Liver (tissue), 9 donors: ENCODE results near the gene YLPM1. TPM values are rescaled to one million over a fixed set of nuclear protein-coding genes. Genes with fewer than 3 reads are reported as not detected.

Source experiments
- DNase-seq: peaks from one replicate; pipeline ENCODE4 v3.0.0-alpha.2; 2017; ENCODE audit warnings: low spot score
- H3K27ac ChIP-seq, 2 donors: one replicate each; pipeline ENCODE4 v1.7.0; 2013; ENCODE audit warnings: inconsistent platforms in 2 of 2, low read length in 2 of 2, control low read depth in 1 of 2, low read depth in 1 of 2, mild to moderate bottlenecking in 1 of 2
- H3K27me3 ChIP-seq, 4 donors: one replicate each; pipeline versions ENCODE4 v1.6.1 to v1.7.0; 2013; ENCODE audit warnings: low read length in 3 of 4, inconsistent platforms in 1 of 4, mild to moderate bottlenecking in 1 of 4, moderate library complexity in 1 of 4; ENCODE audit not compliant: control insufficient read depth in 4 of 4, insufficient read depth in 4 of 4
- H3K36me3 ChIP-seq, 4 donors: one replicate each; pipeline versions ENCODE4 v1.6.1 to v1.7.0; 2013; ENCODE audit warnings: low read length in 3 of 4, mild to moderate bottlenecking in 3 of 4, low read depth in 1 of 4, moderate library complexity in 1 of 4; ENCODE audit not compliant: control insufficient read depth in 4 of 4, insufficient read depth in 3 of 4
- H3K4me1 ChIP-seq, 4 donors: one replicate each; pipeline versions ENCODE4 v1.6.1 to v1.7.0; 2013; ENCODE audit warnings: low read length in 3 of 4, mild to moderate bottlenecking in 3 of 4, moderate library complexity in 1 of 4; ENCODE audit not compliant: control insufficient read depth in 4 of 4, insufficient read depth in 4 of 4
- H3K4me3 ChIP-seq, 3 donors: one replicate each; pipeline versions ENCODE4 v1.6.1 to v1.7.0; 2013; ENCODE audit warnings: low read length in 3 of 3, control low read depth in 1 of 3, low read depth in 1 of 3, mild to moderate bottlenecking in 1 of 3
- H3K9ac ChIP-seq, 2 donors: one replicate each; pipeline ENCODE4 v1.7.0; 2013; ENCODE audit warnings: low read length in 2 of 2, mild to moderate bottlenecking in 2 of 2, moderate library complexity in 2 of 2, control low read depth in 1 of 2, low read depth in 1 of 2
- H3K9me3 ChIP-seq, 4 donors: one replicate each; pipeline versions ENCODE4 v1.6.1 to v1.7.0; 2013; ENCODE audit warnings: low read length in 3 of 4; ENCODE audit not compliant: control insufficient read depth in 4 of 4
- ATF3 ChIP-seq: IDR thresholded peaks from 2 replicates; pipeline ENCODE4 v1.6.1; 2016; ENCODE audit warnings: antibody characterized with exemption
- CTCF ChIP-seq: fragments of 150-350 bp; IDR thresholded peaks from 2 replicates; pipeline ENCODE4 v1.5.1; 2017; ENCODE audit warnings: improper control_type of control experiment, low read depth, low read length; ENCODE audit not compliant: missing input control
- EGR1 ChIP-seq, 2 donors: IDR thresholded peaks; 2 replicates each; pipeline ENCODE4 v1.6.1; 2016 to 2018; ENCODE audit warnings: antibody characterized with exemption in 2 of 2, low read depth in 2 of 2
- FOXA1 ChIP-seq: IDR thresholded peaks from 2 replicates; pipeline ENCODE4 v1.6.1; 2016; ENCODE audit warnings: antibody characterized with exemption
- FOXA2 ChIP-seq: IDR thresholded peaks from 2 replicates; pipeline ENCODE4 v1.6.1; 2016; ENCODE audit warnings: antibody characterized with exemption
- GABPA ChIP-seq, 2 donors: IDR thresholded peaks in 1 of 2; conservative IDR thresholded peaks in 1 of 2; 2 replicates each; pipeline ENCODE4 v1.6.1; 2016; ENCODE audit warnings: antibody characterized with exemption in 2 of 2, mild to moderate bottlenecking in 1 of 2, moderate library complexity in 1 of 2
- HNF4A ChIP-seq, 2 donors: conservative IDR thresholded peaks; 2 replicates each; pipeline ENCODE4 v1.6.1; 2016; ENCODE audit warnings: antibody characterized with exemption in 2 of 2, mild to moderate bottlenecking in 2 of 2
- HNF4G ChIP-seq: IDR thresholded peaks from 2 replicates; pipeline ENCODE4 v1.6.1; 2016; ENCODE audit warnings: antibody characterized with exemption
- JUND ChIP-seq, 2 donors: IDR thresholded peaks; 2 replicates each; pipeline ENCODE4 v1.6.1; 2016; ENCODE audit warnings: antibody characterized with exemption in 2 of 2
- NR2F2 ChIP-seq: IDR thresholded peaks from 2 replicates; pipeline ENCODE4 v1.6.1; 2016; ENCODE audit warnings: antibody characterized with exemption
- RAD21 ChIP-seq, 2 donors: IDR thresholded peaks; 2 replicates each; pipeline ENCODE4 v1.6.1; 2016; ENCODE audit warnings: antibody characterized with exemption in 2 of 2, mild to moderate bottlenecking in 2 of 2
- RXRA ChIP-seq, 2 donors: IDR thresholded peaks; 2 replicates each; pipeline ENCODE4 v1.6.1; 2017 to 2018; ENCODE audit warnings: antibody characterized with exemption in 2 of 2, mild to moderate bottlenecking in 1 of 2
- SP1 ChIP-seq: IDR thresholded peaks from 2 replicates; pipeline ENCODE4 v1.6.1; 2018; ENCODE audit warnings: antibody characterized with exemption, mild to moderate bottlenecking
- TAF1 ChIP-seq: conservative IDR thresholded peaks from 2 replicates; pipeline ENCODE4 v1.6.1; 2016; ENCODE audit warnings: antibody characterized with exemption, mild to moderate bottlenecking
- YY1 ChIP-seq: IDR thresholded peaks from 2 replicates; pipeline ENCODE4 v1.6.1; 2016; ENCODE audit warnings: antibody characterized with exemption, mild to moderate bottlenecking
- ZBTB33 ChIP-seq: IDR thresholded peaks from 2 replicates; pipeline ENCODE4 v1.6.1; 2016; ENCODE audit warnings: antibody characterized with exemption
- WGBS: extraction: QIAGEN DNeasy Blood & Tissue Kit; methylation state at CpG from one replicate; pipeline ENCODE4 v1.1.7; 2013; 5-methylcytosine and 5-hydroxymethylcytosine counted together
- polyA plus RNA-seq, 2 donors: library from polyadenylated mRNA; stranded (reverse) in 1 of 2; unstranded in 1 of 2; fragments of 200-250 nt in 1 of 2; fragments of >200 nt in 1 of 2; fragmentation: Nextera tagmentation in 1 of 2; extraction: Ambion mirVana in 1 of 2; gene quantifications; one replicate each; pipeline versions ENCODE4 v1.2.1 to v1.2.3, GENCODE V29; 2013 to 2015
- total RNA-seq, 2 donors: library from RNA; depleted of rRNA; stranded (reverse); fragments of >200 nt; gene quantifications; one replicate each; pipeline ENCODE4 v1.2.3, GENCODE V29; 2014
- TF ChIP-seq, protein P1 (sequence below): IDR thresholded peaks from 2 replicates; pipeline ENCODE4 v1.6.1; 2016; ENCODE audit warnings: antibody characterized with exemption, mild to moderate bottlenecking
- donor health status: healthy.
- donor health status: healthy.
- donor health status: healthy.
- donor health status: healthy.
- donor health status: healthy.

The YLPM1 gene
- total and polyA plus RNA-seq, 4 donors: 5.9 to 27.3 (median 13.2) TPM

GRCh38 chr14:74865156-74865555 is 102.0 kb downstream of the YLPM1 start:
- TF ChIP-seq SP1: no peak
- no peak for TF ChIP-seq HNF4G
- TF ChIP-seq RXRA (IDR thresholded peaks at IDR 0.05): no peak
- no peak for TF ChIP-seq HNF4A (conservative IDR thresholded peaks at IDR 0.05)
- no peak for TF ChIP-seq TAF1
- TF ChIP-seq FOXA2: no peak
- Histone ChIP-seq H3K4me1 (no peaks in the 10 kb centered on the region), H3K9ac (no peak overlapping the region), H3K27ac (no peak overlapping the region), H3K4me3 (no peak overlapping the region), H3K27me3 (no peaks in the 10 kb centered on the region), H3K36me3 (no peaks in the 10 kb centered on the region), H3K9me3 (no peaks in the 10 kb centered on the region)
- no peak for DNase-seq
- 93% methylated on average over 5 of the region's 5 CpGs for WGBS

DNA sequence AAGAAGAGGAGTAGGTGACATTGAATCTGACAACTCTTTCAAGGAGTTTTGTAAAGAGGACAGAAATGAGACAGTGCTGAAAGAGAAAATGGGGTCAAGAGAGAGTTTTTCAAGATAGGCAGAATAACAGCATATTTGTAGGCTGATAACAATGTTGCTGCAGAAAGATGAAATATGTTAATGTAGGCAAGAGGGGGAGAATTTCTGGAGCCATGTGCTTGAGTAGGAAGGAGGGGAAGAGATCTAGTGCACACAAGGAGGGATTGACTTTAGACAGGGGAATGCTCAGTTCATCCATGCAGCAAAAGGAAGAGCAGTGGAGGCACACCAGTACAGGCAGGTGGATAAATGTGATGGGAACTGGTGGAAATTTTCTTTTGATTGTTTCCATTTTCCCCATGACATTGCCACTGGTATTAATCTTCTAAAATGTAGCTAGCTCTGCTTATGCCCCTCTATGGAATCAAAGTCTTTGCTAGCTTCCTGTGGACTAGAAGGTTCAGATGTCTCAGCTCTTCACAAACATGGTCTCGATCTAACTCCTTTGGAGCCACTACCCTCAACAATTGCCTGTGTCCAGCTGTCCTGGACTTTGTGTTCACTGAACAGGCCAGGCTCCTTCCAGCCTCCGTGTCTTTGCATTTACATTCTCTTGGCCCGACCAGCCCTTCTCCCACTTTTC is 103.7 kb downstream of the YLPM1 start:
- H3K27ac ChIP-seq: no peak overlapping the region

GRCh38 chr14:74867673-74868072 is 104.6 kb downstream of the YLPM1 start:
- H3K9ac ChIP-seq: no peak overlapping the region
- H3K36me3 ChIP-seq: no peaks in the 10 kb centered on the region
- WGBS: 66% methylated on average over 5 of the region's 5 CpGs
- H3K27me3 ChIP-seq: no peaks in the 10 kb centered on the region
- DNase-seq: no peak
- H3K27ac ChIP-seq: no peak overlapping the region
- no peak overlapping the region for H3K4me3 ChIP-seq
- no peaks in the 10 kb centered on the region for H3K9me3 ChIP-seq
- peaks cover 0 to 7% (median 4%) of the 10 kb centered on the region in 4 donors for H3K4me1 ChIP-seq
- TF ChIP-seq, protein P1, sequence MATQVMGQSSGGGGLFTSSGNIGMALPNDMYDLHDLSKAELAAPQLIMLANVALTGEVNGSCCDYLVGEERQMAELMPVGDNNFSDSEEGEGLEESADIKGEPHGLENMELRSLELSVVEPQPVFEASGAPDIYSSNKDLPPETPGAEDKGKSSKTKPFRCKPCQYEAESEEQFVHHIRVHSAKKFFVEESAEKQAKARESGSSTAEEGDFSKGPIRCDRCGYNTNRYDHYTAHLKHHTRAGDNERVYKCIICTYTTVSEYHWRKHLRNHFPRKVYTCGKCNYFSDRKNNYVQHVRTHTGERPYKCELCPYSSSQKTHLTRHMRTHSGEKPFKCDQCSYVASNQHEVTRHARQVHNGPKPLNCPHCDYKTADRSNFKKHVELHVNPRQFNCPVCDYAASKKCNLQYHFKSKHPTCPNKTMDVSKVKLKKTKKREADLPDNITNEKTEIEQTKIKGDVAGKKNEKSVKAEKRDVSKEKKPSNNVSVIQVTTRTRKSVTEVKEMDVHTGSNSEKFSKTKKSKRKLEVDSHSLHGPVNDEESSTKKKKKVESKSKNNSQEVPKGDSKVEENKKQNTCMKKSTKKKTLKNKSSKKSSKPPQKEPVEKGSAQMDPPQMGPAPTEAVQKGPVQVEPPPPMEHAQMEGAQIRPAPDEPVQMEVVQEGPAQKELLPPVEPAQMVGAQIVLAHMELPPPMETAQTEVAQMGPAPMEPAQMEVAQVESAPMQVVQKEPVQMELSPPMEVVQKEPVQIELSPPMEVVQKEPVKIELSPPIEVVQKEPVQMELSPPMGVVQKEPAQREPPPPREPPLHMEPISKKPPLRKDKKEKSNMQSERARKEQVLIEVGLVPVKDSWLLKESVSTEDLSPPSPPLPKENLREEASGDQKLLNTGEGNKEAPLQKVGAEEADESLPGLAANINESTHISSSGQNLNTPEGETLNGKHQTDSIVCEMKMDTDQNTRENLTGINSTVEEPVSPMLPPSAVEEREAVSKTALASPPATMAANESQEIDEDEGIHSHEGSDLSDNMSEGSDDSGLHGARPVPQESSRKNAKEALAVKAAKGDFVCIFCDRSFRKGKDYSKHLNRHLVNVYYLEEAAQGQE: no peak
- TF ChIP-seq NR2F2 (no peak), ATF3 (no peak), EGR1 (IDR thresholded peaks at IDR 0.05; ENCODE audit: low read depth in 2 of 2) (no peak), RAD21 (IDR thresholded peaks at IDR 0.05) (no peak), ZBTB33 (no peak), SP1 (no peak), GABPA (IDR thresholded peaks at IDR 0.05 in 1 of 2, conservative IDR thresholded peaks at IDR 0.05 in 1 of 2) (no peak), HNF4A (conservative IDR thresholded peaks at IDR 0.05) (no peak), FOXA2 (no peak), TAF1 (no peak)

More for the DNA sequence above, 103.7 kb downstream of the YLPM1 start:
- Histone ChIP-seq H3K4me1 (peaks cover 0 to 3% (median 1%) of the 10 kb centered on the region in 4 donors), H3K9me3 (no peaks in the 10 kb centered on the region), H3K36me3 (no peaks in the 10 kb centered on the region), H3K9ac (no peak overlapping the region), H3K27me3 (no peaks in the 10 kb centered on the region), H3K4me3 (no peak overlapping the region)
- 84% methylated on average over 3 of the region's 3 CpGs for WGBS
- TF ChIP-seq JUND (IDR thresholded peaks at IDR 0.05) (no peak), HNF4A (conservative IDR thresholded peaks at IDR 0.05) (no peak), ATF3 (no peak), FOXA2 (no peak), YY1 (no peak), CTCF (no peak), FOXA1 (no peak), RXRA (IDR thresholded peaks at IDR 0.05) (no peak)
- peak; percentile 12 for DNase-seq
